Panc1 (cell line): Measurements from ENCODE around the gene SNAP47. TPM values are rescaled to one million over a fixed set of nuclear protein-coding genes. Genes with fewer than 3 reads are reported as not detected.

Source experiments
- ATAC-seq: fragments of 200-7000 bp; cut with Tn5 transposase; 2 replicates; pipeline ENCODE4 v1.9.1; 2020; ENCODE audit warnings: mild to moderate bottlenecking, moderate library complexity
- BruUV-seq: library from RNA; stranded (reverse); fragments of 400-500 nt; replicated peaks from 2 replicates; lab custom pipeline; 2021; lab: Mats Ljungman, UMichigan
- CTCF ChIA-PET: fragments of 300-600 bp; sonication (Branson Sonifier 250); formaldehyde crosslinking; loops from one replicate; lab custom pipeline; 2022; ENCODE audit warnings: antibody characterized with exemption; lab: Charles Lee
- POLR2A ChIA-PET: fragments of 300-600 bp; sonication (Branson Sonifier 250); formaldehyde crosslinking; loops from one replicate; lab custom pipeline; 2022; ENCODE audit warnings: antibody characterized with exemption; lab: Charles Lee
- DNase-seq: peaks from one replicate; pipeline ENCODE4 v3.0.0-alpha.2; 2010; ENCODE audit warnings: low read depth, low spot score
- H3K27ac ChIP-seq: 2 replicates; pipeline ENCODE4 v1.5.1; 2011; ENCODE audit warnings: mild to moderate bottlenecking, low read length, inconsistent platforms
- H3K27me3 ChIP-seq: fragments of 200-500 bp; sonication (Bioruptor generic); 2 replicates; pipeline ENCODE4 v1.6.0; 2014; ENCODE audit warnings: low read length, inconsistent platforms; ENCODE audit not compliant: control insufficient read depth, insufficient read depth
- H3K36me3 ChIP-seq: fragments of 200-500 bp; sonication (Bioruptor generic); 2 replicates; pipeline ENCODE4 v1.5.1; 2014; ENCODE audit warnings: inconsistent platforms, mild to moderate bottlenecking, low read length, moderate library complexity; ENCODE audit not compliant: control insufficient read depth, insufficient read depth
- H3K4me1 ChIP-seq: 2 replicates; pipeline ENCODE4 v1.5.1; 2011; ENCODE audit warnings: inconsistent platforms, mild to moderate bottlenecking, low read length, moderate library complexity; ENCODE audit not compliant: control insufficient read depth, insufficient read depth
- H3K4me3 ChIP-seq, 2 experiments: 2 replicates each; pipeline ENCODE4 v1.5.1; 2011 to 2012; ENCODE audit warnings: low read depth in 2 of 2, low read length in 2 of 2, mild to moderate bottlenecking in 2 of 2, inconsistent platforms in 1 of 2, moderate library complexity in 1 of 2
- H3K9me3 ChIP-seq: fragments of 200-500 bp; sonication (Bioruptor generic); 2 replicates; pipeline ENCODE4 v1.5.1; 2014; ENCODE audit warnings: low read depth, mild to moderate bottlenecking, inconsistent platforms, low read length, moderate library complexity; ENCODE audit not compliant: control insufficient read depth, insufficient read depth
- POLR2AphosphoS5 ChIP-seq: IDR thresholded peaks from 2 replicates; pipeline ENCODE4 v1.6.1; 2012; ENCODE audit warnings: mild to moderate bottlenecking, low read depth, low read length, moderate library complexity
- SIN3A ChIP-seq: IDR thresholded peaks from 2 replicates; pipeline ENCODE4 v1.6.1; 2012; ENCODE audit warnings: low read depth, mild to moderate bottlenecking, low read length, moderate library complexity, borderline replicate concordance; ENCODE audit not compliant: insufficient read depth
- TCF7L2 ChIP-seq: IDR thresholded peaks from 2 replicates; pipeline ENCODE4 v1.6.1; 2011; ENCODE audit warnings: mild to moderate bottlenecking, low read depth, low read length, inconsistent platforms
- in situ Hi-C: cut with HindIII; loops from 2 replicates; pipeline ENCODE4 v1.10.0; 2016; ENCODE audit warnings: low sequenced_read_pairs, low pct_unique_long_range_greater_than_20kb
- intact Hi-C: fragments of 100-400 bp; cut with micrococcal nuclease; formaldehyde crosslinking; loops from one replicate; pipeline ENCODE4 v1.10.0; 2022; ENCODE audit not compliant: unreplicated experiment
- total RNA-seq: library from RNA; stranded (reverse); gene quantifications from one replicate; pipeline ENCODE4 v1.2.1, GENCODE V29; 2021; ENCODE audit not compliant: unreplicated experiment
- TF ChIP-seq, protein P1 (sequence below), 2 experiments: IDR thresholded peaks; 2 replicates each; pipeline ENCODE4 v1.6.1; 2011 to 2012; ENCODE audit warnings: low read depth in 2 of 2, control low read depth in 1 of 2, low read length in 1 of 2, mild to moderate bottlenecking in 1 of 2, moderate library complexity in 1 of 2; ENCODE audit not compliant: insufficient read depth in 1 of 2
- TF ChIP-seq, protein P2 (sequence below): fragments of 450-650 bp; IDR thresholded peaks from 2 replicates; pipeline ENCODE4 v1.5.1; 2017; ENCODE audit warnings: mild to moderate bottlenecking

SNAP47 gene
- total RNA-seq, 1 experiment from 2014 or later = 55.6 TPM

DNA sequence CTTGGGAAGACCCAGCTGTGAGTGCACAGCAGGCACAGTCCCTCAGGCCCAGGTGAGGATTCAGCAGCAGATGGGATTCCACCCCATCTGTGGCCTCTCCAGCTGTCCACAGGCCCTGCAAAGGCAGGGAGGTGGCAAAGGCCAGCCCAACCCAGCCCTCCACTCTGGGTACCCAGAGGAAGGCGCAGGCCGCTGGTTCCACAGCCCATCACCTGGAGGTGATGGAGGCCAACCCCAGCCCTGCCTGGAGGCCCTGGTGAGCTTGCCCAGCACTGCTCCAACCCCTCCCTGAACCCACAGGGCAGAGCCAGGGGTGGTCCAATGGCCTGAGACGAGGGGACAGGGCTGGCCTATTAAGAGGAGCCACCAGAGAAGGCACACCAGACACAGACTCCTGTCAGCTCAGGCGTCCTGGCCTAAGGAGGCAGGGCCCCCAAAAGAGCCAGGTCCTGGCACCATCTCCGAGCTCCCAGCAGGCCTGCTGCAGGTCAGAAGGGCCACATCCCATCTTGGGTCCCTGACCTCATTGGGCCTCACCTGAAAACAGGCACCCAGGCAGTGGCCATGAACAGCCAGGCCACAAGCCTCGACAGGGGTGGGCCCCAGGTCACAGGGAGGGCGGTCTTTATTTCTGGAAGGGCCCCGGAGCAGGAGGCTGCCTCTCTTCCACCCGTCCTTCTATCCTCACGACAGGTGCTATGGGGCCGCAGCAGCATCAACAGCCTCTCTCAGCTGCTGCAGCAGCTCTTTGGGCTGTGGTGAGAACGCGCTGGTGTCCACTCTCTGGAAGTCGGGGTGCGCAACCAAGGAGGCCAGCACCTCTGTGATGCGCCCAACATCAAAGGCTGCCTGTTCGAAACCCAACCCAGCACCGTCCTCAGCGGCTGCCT, 3.3 kb upstream of the SNAP47 start:
- Histone ChIP-seq H3K27me3 (no peaks in the 10 kb centered on the region), H3K27ac (no peak overlapping the region), H3K4me1 (peaks cover 36% of the 10 kb centered on the region), H3K9me3 (no peaks in the 10 kb centered on the region), H3K4me3 (no peak overlapping the region), H3K36me3 (peaks cover 3% of the 10 kb centered on the region; the same call in 1 of the 2 replicates)
- ATAC-seq (no peak), DNase-seq (no peak)
- intact Hi-C loops = no loop called here
- in situ Hi-C loops = no loop called here
- POLR2A ChIA-PET = no interaction called here
- BruUV-seq = no TSS peak
- CTCF ChIA-PET = no interaction called here
- TF ChIP-seq, protein P1, sequence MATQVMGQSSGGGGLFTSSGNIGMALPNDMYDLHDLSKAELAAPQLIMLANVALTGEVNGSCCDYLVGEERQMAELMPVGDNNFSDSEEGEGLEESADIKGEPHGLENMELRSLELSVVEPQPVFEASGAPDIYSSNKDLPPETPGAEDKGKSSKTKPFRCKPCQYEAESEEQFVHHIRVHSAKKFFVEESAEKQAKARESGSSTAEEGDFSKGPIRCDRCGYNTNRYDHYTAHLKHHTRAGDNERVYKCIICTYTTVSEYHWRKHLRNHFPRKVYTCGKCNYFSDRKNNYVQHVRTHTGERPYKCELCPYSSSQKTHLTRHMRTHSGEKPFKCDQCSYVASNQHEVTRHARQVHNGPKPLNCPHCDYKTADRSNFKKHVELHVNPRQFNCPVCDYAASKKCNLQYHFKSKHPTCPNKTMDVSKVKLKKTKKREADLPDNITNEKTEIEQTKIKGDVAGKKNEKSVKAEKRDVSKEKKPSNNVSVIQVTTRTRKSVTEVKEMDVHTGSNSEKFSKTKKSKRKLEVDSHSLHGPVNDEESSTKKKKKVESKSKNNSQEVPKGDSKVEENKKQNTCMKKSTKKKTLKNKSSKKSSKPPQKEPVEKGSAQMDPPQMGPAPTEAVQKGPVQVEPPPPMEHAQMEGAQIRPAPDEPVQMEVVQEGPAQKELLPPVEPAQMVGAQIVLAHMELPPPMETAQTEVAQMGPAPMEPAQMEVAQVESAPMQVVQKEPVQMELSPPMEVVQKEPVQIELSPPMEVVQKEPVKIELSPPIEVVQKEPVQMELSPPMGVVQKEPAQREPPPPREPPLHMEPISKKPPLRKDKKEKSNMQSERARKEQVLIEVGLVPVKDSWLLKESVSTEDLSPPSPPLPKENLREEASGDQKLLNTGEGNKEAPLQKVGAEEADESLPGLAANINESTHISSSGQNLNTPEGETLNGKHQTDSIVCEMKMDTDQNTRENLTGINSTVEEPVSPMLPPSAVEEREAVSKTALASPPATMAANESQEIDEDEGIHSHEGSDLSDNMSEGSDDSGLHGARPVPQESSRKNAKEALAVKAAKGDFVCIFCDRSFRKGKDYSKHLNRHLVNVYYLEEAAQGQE (IDR thresholded peaks at IDR 0.05; ENCODE audit: insufficient read depth in 1 of 2, low read depth in 2 of 2, low read length in 1 of 2) = no peak
- TF ChIP-seq POLR2AphosphoS5 (no peak), TCF7L2 (no peak), SIN3A (no peak)
- TF ChIP-seq, protein P2, sequence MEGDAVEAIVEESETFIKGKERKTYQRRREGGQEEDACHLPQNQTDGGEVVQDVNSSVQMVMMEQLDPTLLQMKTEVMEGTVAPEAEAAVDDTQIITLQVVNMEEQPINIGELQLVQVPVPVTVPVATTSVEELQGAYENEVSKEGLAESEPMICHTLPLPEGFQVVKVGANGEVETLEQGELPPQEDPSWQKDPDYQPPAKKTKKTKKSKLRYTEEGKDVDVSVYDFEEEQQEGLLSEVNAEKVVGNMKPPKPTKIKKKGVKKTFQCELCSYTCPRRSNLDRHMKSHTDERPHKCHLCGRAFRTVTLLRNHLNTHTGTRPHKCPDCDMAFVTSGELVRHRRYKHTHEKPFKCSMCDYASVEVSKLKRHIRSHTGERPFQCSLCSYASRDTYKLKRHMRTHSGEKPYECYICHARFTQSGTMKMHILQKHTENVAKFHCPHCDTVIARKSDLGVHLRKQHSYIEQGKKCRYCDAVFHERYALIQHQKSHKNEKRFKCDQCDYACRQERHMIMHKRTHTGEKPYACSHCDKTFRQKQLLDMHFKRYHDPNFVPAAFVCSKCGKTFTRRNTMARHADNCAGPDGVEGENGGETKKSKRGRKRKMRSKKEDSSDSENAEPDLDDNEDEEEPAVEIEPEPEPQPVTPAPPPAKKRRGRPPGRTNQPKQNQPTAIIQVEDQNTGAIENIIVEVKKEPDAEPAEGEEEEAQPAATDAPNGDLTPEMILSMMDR = no peak

DNA sequence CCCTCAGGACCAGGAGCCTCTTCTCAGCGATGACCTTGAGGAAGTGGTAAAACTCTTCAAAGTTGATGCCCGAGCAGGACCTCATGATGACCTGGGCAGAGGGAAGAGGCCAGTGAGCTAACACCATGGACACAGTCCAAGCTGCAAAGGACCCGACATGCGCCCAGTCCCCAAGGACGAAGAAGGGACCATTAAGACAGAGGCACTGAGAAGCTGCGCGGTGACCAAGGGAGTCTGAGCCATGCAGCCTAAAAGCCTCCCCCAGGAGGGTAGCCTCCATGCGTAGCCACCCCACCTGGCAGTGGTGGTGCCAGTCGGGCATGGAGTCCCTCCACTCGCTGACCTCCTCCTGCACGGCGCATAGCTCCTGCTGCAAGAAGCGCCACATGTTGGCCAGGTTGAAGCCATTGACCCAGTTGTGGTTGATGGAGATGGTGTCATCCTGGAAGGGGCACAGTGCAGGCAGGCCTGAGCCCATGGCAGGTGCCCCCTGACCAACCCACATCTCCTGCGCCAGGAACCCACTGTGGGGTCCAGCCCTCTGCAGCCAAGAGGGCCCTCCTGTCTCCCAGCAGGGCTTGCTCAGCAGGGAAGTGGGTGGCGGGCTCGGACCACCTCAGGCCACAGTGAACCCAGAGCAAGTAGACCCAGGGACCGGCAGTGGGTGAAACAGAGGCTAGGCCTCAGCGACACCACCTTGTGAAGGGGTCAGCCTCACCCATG, 2.5 kb upstream of the SNAP47 start:
- BruUV-seq = no TSS peak
- intact Hi-C loops = no loop called here
- DNase-seq (no peak), ATAC-seq (no peak)
- Histone ChIP-seq H3K4me3 (no peak overlapping the region), H3K27ac (no peak overlapping the region), H3K27me3 (no peaks in the 10 kb centered on the region), H3K36me3 (peaks cover 3% of the 10 kb centered on the region; the same call in 1 of the 2 replicates), H3K4me1 (peaks cover 34% of the 10 kb centered on the region), H3K9me3 (no peaks in the 10 kb centered on the region)
- ChIA-PET CTCF (no interaction called here), POLR2A (no interaction called here)
- no peak for TF ChIP-seq SIN3A
- TF ChIP-seq, protein P1 (IDR thresholded peaks at IDR 0.05; ENCODE audit: insufficient read depth in 1 of 2, low read depth in 2 of 2, low read length in 1 of 2) = no peak
- TF ChIP-seq TCF7L2 = no peak
- TF ChIP-seq, protein P2 = no peak
- in situ Hi-C loops = no loop called here
